Activated B cell treated with CpG ODN at 0.5 μM for 24 hours (primary cell): Measurements from ENCODE around the gene LAS1L. TPM values are rescaled to one million over a fixed set of nuclear protein-coding genes. Genes with fewer than 3 reads are reported as not detected.

Experiments
- ATAC-seq: fragments of 200-7000 bp; cut with Tn5 transposase; one replicate; pipeline ENCODE4 v1.10.0; 2021; ENCODE audit warnings: low read depth, mild to moderate bottlenecking, moderate library complexity
- CTCF ChIA-PET: fragments of 350-600 bp; sonication (Branson Sonifier 250); formaldehyde crosslinking; loops from one replicate; lab custom pipeline; 2021; ENCODE audit warnings: antibody characterized with exemption; lab: Charles Lee
- POLR2A ChIA-PET: fragments of 350-600 bp; sonication (Branson Sonifier 250); formaldehyde crosslinking; loops from one replicate; lab custom pipeline; 2021; ENCODE audit warnings: antibody characterized with exemption; lab: Charles Lee
- DNase-seq: peaks from one replicate; pipeline ENCODE4 v3.0.0; 2022
- H3K27ac Mint-ChIP-seq: one replicate; pipeline ENCODE4 v1.8.0; 2020; ENCODE audit warnings: mixed read lengths
- H3K27me3 Mint-ChIP-seq: one replicate; pipeline ENCODE4 v1.8.0; 2021; ENCODE audit warnings: mixed read lengths
- H3K36me3 Mint-ChIP-seq: one replicate; pipeline ENCODE4 v1.8.0; 2021; ENCODE audit warnings: low read depth, mixed read lengths
- H3K4me1 Mint-ChIP-seq: one replicate; pipeline ENCODE4 v1.8.0; 2021; ENCODE audit warnings: mixed read lengths
- H3K4me3 Mint-ChIP-seq: one replicate; pipeline ENCODE4 v1.8.0; 2020; ENCODE audit warnings: mild to moderate bottlenecking, mixed read lengths
- H3K9me3 Mint-ChIP-seq: one replicate; pipeline ENCODE4 v1.8.0; 2020; ENCODE audit warnings: mixed read lengths
- CTCF ChIP-seq: fragments of 200-600 bp; IDR thresholded peaks from one replicate; pipeline ENCODE4 v1.8.0; 2022; ENCODE audit warnings: antibody characterized with exemption, mild to moderate bottlenecking
- intact Hi-C: fragments of 100-400 bp; cut with micrococcal nuclease; formaldehyde crosslinking; loops from one replicate; pipeline ENCODE4 v1.15.1; 2024
- total RNA-seq: library from RNA; stranded (reverse); gene quantifications from 2 replicates; pipeline ENCODE4 v1.2.3, GENCODE V29; 2022

Gene LAS1L
- total RNA-seq, result 51.9 and 54.0 TPM in 2 replicates

DNA sequence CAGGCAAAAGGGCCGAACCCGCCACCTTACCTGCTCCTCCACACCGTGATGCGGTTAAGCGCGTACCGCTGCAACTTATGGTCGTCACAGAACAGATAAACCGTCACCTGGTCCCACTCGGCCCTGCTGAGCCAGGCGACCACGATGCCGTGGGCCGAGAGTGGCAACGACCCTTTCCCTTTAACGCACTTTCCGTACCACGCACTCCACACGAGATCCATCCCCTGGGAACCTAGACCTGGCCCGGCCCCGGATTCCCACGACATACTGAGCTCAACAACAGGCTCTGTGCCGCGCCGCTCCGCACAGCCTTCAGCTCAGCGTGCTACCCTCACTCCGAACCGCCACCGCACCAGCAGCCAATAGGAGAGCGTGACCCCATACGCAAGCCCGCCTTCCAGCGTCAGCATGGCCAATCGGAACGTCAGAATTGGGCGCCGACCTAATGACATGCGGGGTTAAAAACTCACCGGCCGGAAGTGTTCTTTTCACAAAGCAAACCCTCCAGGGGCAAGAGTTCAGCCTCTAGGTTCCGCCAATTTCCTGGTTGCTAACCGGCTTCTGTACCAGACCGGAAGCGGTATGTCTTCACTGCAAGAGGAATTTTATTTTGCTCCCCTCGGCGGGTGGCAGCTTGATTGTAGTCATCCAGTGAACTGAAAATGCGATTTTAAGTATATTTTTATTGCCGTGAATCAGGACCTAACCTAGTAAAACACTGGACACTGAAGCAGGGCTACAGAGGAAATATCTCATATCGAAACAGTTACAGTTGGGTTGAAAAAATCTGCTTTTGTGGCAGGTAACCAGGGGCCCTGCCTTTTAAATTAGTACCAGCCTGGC, at the start of gene LAS1L:
Gene LAS1L (minus strand): TSS at position 338 of the 843 bp plus-strand sequence. CDS start 72 bp downstream, at position 266.
- H3K36me3 Mint-ChIP-seq, result peaks cover 25% of the 10 kb centered on the region
- no peak for TF ChIP-seq CTCF
- peak within 1 kb of the TSS; percentile 100 for H3K4me3 Mint-ChIP-seq
- H3K27ac Mint-ChIP-seq, result peak within 1 kb of the TSS; percentile 98
- no peaks in the 10 kb centered on the region for H3K27me3 Mint-ChIP-seq
- peaks cover 23% of the 10 kb centered on the region for H3K4me1 Mint-ChIP-seq
- ChIA-PET CTCF (no interaction called here), POLR2A (interaction anchor here (0.6 to 1.3 kb wide), 4 partner anchors 409 to 1779 kb away, joined by 3 to 9 read pairs (median 4); partner anchors contain the start of genes ZC3H12B and ZC4H2)
- no peaks in the 10 kb centered on the region for H3K9me3 Mint-ChIP-seq
- DNase-seq (peak; percentile 77), ATAC-seq (peak; percentile 99)
- intact Hi-C loops, result loop anchor here (1.0 to 2.0 kb wide), 4 partner anchors 500 to 1780 kb away; partner anchors contain the start of genes ZC3H12B and ZC4H2

DNA sequence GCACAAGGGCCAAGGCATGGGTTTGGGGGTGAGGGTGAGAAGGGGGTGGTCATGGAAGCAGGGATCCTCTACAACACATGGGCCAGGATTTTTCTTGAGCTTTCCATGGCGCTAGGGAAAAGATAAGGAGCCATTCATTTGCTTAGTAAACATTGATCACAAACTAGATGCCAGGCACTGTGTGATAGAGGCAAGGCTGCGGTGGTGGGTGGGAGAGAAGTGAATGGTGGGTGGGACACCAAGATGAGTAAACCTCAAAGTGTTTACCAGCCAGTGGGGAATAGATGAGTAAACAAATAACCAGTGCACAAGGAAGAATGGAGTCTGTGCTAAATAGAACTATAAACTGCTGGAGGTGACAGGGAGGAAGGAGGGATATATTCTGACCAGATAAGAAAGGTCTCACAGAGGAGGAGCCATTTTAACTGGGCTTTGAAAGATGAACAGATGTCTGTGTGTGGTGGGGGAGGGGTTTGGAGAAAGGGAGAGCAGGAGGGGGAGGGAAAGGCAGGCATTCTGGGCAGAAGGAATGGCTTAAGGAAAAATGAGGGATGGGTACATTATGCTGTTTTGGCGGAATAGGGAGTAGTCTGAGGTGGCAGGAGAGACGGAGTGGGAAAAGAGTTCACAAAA, 48.0 kb upstream of the LAS1L start:
- TF ChIP-seq CTCF, result no peak
- H3K36me3 Mint-ChIP-seq, result no peaks in the 10 kb centered on the region
- H3K27me3 Mint-ChIP-seq, result no peaks in the 10 kb centered on the region
- intact Hi-C loops, result loop anchor here (1.0 to 2.0 kb wide), 3 partner anchors 404 to 830 kb away; no protein-coding TSS in a partner anchor
- DNase-seq, result no peak
- H3K27ac Mint-ChIP-seq, result no peak overlapping the region
- peaks cover 12% of the 10 kb centered on the region for H3K4me1 Mint-ChIP-seq
- ATAC-seq, result no peak
- H3K9me3 Mint-ChIP-seq, result no peaks in the 10 kb centered on the region
- ChIA-PET CTCF (interaction anchor here (0.7 to 2.2 kb wide), 5 partner anchors 404 to 1149 kb away, joined by 3 to 13 read pairs (median 11); no protein-coding TSS in a partner anchor), POLR2A (no interaction called here)
- H3K4me3 Mint-ChIP-seq, result no peak overlapping the region

GRCh38 chrX:65581661-65582339, 47.2 kb upstream of the LAS1L start:
- DNase-seq, result no peak
- peak; percentile 67 for ATAC-seq
- Mint-ChIP-seq H3K4me1 (peaks cover 12% of the 10 kb centered on the region), H3K4me3 (no peak overlapping the region), H3K9me3 (no peaks in the 10 kb centered on the region), H3K36me3 (no peaks in the 10 kb centered on the region), H3K27me3 (no peaks in the 10 kb centered on the region), H3K27ac (no peak overlapping the region)
- TF ChIP-seq CTCF, result no peak
- intact Hi-C loops, result loop anchor here (1.0 to 2.0 kb wide), 3 partner anchors 405 to 831 kb away; no protein-coding TSS in a partner anchor
- CTCF ChIA-PET, result interaction anchor here (0.7 to 2.2 kb wide), 7 partner anchors 405 to 1149 kb away, joined by 3 to 13 read pairs (median 4); no protein-coding TSS in a partner anchor
- POLR2A ChIA-PET, result no interaction called here

- ChIA-PET CTCF (no interaction called here), POLR2A (no interaction called here)
- H3K27me3 Mint-ChIP-seq, result no peaks in the 10 kb centered on the region
- H3K9me3 Mint-ChIP-seq, result no peaks in the 10 kb centered on the region
- H3K36me3 Mint-ChIP-seq, result no peaks in the 10 kb centered on the region
- intact Hi-C loops, result no loop called here
- H3K4me3 Mint-ChIP-seq, result no peak overlapping the region
- ATAC-seq (no peak), DNase-seq (no peak)
- H3K4me1 Mint-ChIP-seq, result peaks cover 8% of the 10 kb centered on the region
- TF ChIP-seq CTCF, result no peak
- H3K27ac Mint-ChIP-seq, result no peak overlapping the region
These were observed 43.8 kb upstream of the LAS1L start for GRCh38 chrX:65578346-65578745.
